Measurements from ENCODE around the gene RPL18. TPM values are rescaled to one million over a fixed set of nuclear protein-coding genes. Genes with fewer than 3 reads are reported as not detected.

The RPL18 gene
- total RNA-seq, 4 donors from 2014 or later: 998 to 1,778 (median 1,670) TPM

- TF ChIP-seq CTCF (IDR thresholded peaks at IDR 0.05; ENCODE audit: low read depth): no peak
Measured at GRCh38 chr19:48660852-48661710, 42.1 kb upstream of the RPL18 start.

GRCh38 chr19:48659768-48660167 lies 40.8 kb upstream of the RPL18 start:
- no peak for TF ChIP-seq CTCF (IDR thresholded peaks at IDR 0.05; ENCODE audit: low read depth)

- no peak for TF ChIP-seq CTCF (IDR thresholded peaks at IDR 0.05; ENCODE audit: low read depth)
Measured at GRCh38 chr19:48658483-48658882, 39.5 kb upstream of the RPL18 start.

- no peak for TF ChIP-seq CTCF (IDR thresholded peaks at IDR 0.05; ENCODE audit: low read depth)
Measured at GRCh38 chr19:48656840-48657474, 38.0 kb upstream of the RPL18 start.

- no peak for TF ChIP-seq CTCF (IDR thresholded peaks at IDR 0.05; ENCODE audit: low read depth)
Measured at GRCh38 chr19:48654299-48655059, 35.5 kb upstream of the RPL18 start.

- TF ChIP-seq CTCF (IDR thresholded peaks at IDR 0.05; ENCODE audit: low read depth): no peak
Measured at GRCh38 chr19:48651683-48652048, 32.7 kb upstream of the RPL18 start.
